Right cardiac atrium (tissue), 5 donors: ENCODE results near the gene SNX5. TPM values are rescaled to one million over a fixed set of nuclear protein-coding genes. Genes with fewer than 3 reads are reported as not detected.

Source experiments
- ATAC-seq, 2 donors: fragments of 200-7000 bp; cut with Tn5 transposase; one replicate each; pipeline versions ENCODE4 v1.8.0 to v1.9.1; 2020; ENCODE audit warnings: moderate library complexity in 2 of 2, mild to moderate bottlenecking in 1 of 2
- DNase-seq, 3 donors: peaks; one replicate each; pipeline ENCODE4 v3.0.0-alpha.2; 2020
- H3K27ac ChIP-seq: one replicate; pipeline ENCODE4 v1.5.1; 2013; ENCODE audit warnings: mild to moderate bottlenecking, low read length, control low read depth, moderate library complexity
- H3K27me3 ChIP-seq: one replicate; pipeline ENCODE4 v1.6.1; 2013; ENCODE audit not compliant: control insufficient read depth, insufficient read depth
- H3K4me1 ChIP-seq: one replicate; pipeline ENCODE4 v1.6.1; 2013; ENCODE audit warnings: low read length; ENCODE audit not compliant: control insufficient read depth, insufficient read depth
- H3K4me3 ChIP-seq: one replicate; pipeline ENCODE4 v1.5.1; 2013; ENCODE audit warnings: low read length, control low read depth
- H3K9me3 ChIP-seq: one replicate; pipeline ENCODE4 v1.6.1; 2013; ENCODE audit warnings: low read length; ENCODE audit not compliant: control insufficient read depth
- WGBS: extraction: QIAGEN DNeasy Blood & Tissue Kit; methylation state at CpG from one replicate; pipeline ENCODE4 v1.1.7; 2013; 5-methylcytosine and 5-hydroxymethylcytosine counted together
- intact Hi-C, 4 donors: fragments of 100-400 bp; cut with DNase I; formaldehyde crosslinking; loops; one replicate each; pipeline versions ENCODE4 v1.11.0 to v1.14.0; 2022 to 2023
- polyA plus RNA-seq: library from polyadenylated mRNA; stranded (reverse); fragments of 200-250 nt; gene quantifications from one replicate; pipeline ENCODE4 v1.2.3, GENCODE V29; 2013
- total RNA-seq, 4 donors: library from RNA; stranded (reverse); fragmentation: NEBNext Ultra II Directional; extraction: Animal tissue kit (Norgen Biotek cat#: 25700); gene quantifications; one replicate each; pipeline ENCODE4 v1.2.1, GENCODE V29; 2021
- donor health status: healthy with polysubstance abuse.
- donor health status: DM: no; HTN: yes; CAD: no.
- donor health status: DM: no; HTN: no; CAD: no.
- donor health status: DM: no; HTN: yes; CAD: no; lungs with severe emphysema.
- donor health status: DM: yes; HTN: yes; CAD: no.

SNX5 gene
- total and polyA plus RNA-seq, 5 donors = 46.7 to 53.9 (median 47.8) TPM

DNA sequence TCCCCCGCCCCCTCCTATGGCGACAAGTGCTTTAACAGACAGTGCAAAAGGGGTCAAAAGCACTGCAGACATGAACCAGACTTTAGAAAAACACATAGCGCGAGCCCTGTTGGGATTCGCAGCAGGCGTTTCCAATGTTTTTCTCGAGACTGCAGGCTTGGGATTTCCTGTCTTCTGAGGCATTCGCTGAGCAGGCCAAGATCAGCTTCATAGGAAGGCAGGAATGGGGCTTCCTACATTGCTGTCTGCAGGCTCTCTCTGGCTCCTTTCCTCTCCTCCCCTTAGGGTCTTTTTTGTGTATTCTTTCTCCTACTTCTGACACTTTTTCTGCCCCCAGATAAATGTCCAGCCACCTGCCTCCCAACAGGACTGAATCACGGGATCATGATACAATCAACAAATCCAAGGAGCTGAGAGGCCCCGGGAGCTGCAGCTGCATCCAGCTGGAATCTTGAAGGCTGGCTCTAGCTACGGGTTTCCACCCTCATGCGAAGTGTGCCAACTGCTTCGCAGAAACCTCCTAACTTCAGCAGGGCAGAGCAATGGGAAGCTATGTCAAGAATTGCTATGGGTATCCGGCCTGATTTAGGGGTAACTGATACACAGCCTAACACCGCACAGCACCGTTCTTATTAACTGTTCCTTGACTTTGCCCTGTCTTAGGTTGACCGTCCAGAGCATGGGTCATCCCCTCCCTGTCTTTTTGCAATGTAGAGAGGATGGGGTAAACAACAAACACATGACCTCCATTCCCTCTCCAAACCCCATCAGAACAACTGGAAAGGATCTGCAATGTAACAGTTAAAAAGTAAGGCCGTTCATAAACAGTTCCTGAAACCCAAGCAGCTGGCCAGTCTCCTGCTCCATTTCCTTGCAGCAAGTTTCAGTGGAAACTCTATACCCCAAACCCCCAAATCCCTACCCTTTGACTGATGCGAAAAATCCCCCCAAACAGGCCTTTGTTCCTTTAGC, 31.5 kb downstream of the SNX5 start:
- H3K4me1 ChIP-seq = no peaks in the 10 kb centered on the region
- H3K27ac ChIP-seq = peak overlapping the region; percentile 30
- peak; percentile 80 to 89 (median 81) for DNase-seq
- H3K27me3 ChIP-seq = no peaks in the 10 kb centered on the region
- H3K9me3 ChIP-seq = no peaks in the 10 kb centered on the region
- H3K4me3 ChIP-seq = no peak overlapping the region
- intact Hi-C loops = loop anchor here in 1 of 4 donors (10.0 kb wide), 1 partner anchor 432 kb away; no protein-coding TSS in a partner anchor
- peak; percentile 64 to 67 for ATAC-seq
- WGBS = 30% methylated on average over 19 of the region's 19 CpGs

DNA sequence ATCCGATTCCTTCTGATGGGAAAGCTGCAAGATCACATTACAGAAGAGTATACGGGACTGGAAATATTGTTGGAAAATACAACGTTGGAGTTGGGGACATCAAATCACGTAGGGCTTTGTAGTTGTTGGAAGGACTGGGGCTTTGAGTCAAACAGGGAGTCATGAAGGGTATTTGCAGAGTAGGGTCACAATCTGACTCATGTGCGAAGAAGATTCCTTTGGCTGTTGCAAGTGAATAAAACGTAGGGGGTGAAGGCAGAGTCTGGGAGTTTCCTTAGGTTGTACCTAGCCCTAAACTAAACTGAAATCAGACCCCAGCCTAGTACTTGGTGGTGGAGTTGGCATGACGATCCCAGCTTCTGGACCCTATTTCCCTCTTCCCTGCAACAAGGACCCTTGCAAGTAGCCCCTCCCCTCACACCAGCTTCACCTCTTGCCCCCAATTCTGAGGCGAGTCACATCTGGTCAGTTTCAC, 32.3 kb downstream of the SNX5 start:
- Histone ChIP-seq H3K4me3 (no peak overlapping the region), H3K9me3 (no peaks in the 10 kb centered on the region), H3K27ac (peak overlapping the region; percentile 30), H3K27me3 (no peaks in the 10 kb centered on the region), H3K4me1 (no peaks in the 10 kb centered on the region)
- intact Hi-C loops = loop anchor here in 1 of 4 donors (10.0 kb wide), 1 partner anchor 432 kb away; no protein-coding TSS in a partner anchor
- WGBS = 48% methylated on average over 8 of the region's 8 CpGs
- ATAC-seq (no peak), DNase-seq (no peak)

DNA sequence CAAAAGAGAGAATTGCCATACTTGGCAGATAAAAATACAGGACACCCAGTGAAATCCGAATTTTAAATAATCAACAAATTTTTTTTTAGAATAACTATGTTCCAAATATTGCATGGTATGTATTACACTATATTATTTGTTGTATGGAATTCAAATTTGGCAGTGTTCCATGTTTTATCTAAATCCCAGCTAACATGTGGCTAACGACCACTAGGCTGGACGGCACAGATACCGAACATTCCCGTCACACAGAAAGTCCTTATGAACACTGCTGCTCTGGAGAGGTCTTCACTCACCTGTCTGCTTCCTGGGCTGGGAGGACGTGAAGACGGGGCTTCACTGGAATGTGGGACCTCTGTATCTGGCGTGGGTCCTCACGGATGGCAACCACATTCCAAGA, 32.8 kb downstream of the SNX5 start:
- no peak overlapping the region for H3K27ac ChIP-seq
- intact Hi-C loops = loop anchor here in 1 of 4 donors (10.0 kb wide), 1 partner anchor 431 kb away; no protein-coding TSS in a partner anchor
- WGBS = 72% methylated on average over 9 of the region's 9 CpGs

GRCh38 chr20:17935186-17935585, 33.4 kb downstream of the SNX5 start:
- intact Hi-C loops = loop anchor here in 1 of 4 donors (10.0 kb wide), 1 partner anchor 430 kb away; no protein-coding TSS in a partner anchor
- no peaks in the 10 kb centered on the region for H3K27me3 ChIP-seq
- DNase-seq (no peak), ATAC-seq (no peak)
- H3K4me1 ChIP-seq = no peaks in the 10 kb centered on the region
- no peak overlapping the region for H3K27ac ChIP-seq
- H3K4me3 ChIP-seq = no peak overlapping the region
- WGBS = 88% methylated on average over 3 of the region's 3 CpGs
- H3K9me3 ChIP-seq = no peaks in the 10 kb centered on the region

More for the DNA sequence above, 32.8 kb downstream of the SNX5 start:
- H3K27me3 ChIP-seq = no peaks in the 10 kb centered on the region
- H3K4me1 ChIP-seq = no peaks in the 10 kb centered on the region
- DNase-seq = no peak
- ATAC-seq = no peak
- no peak overlapping the region for H3K4me3 ChIP-seq
- no peaks in the 10 kb centered on the region for H3K9me3 ChIP-seq

GRCh38 chr20:17934141-17934862, 34.3 kb downstream of the SNX5 start:
- DNase-seq = peak in 1 of 3 donors; percentile 46
- ATAC-seq = no peak
- WGBS = 70% methylated on average over 16 of the region's 16 CpGs
- intact Hi-C loops = loop anchor here in 1 of 4 donors (10.0 kb wide), 1 partner anchor 430 kb away; no protein-coding TSS in a partner anchor
- Histone ChIP-seq H3K9me3 (no peaks in the 10 kb centered on the region), H3K4me3 (no peak overlapping the region), H3K27me3 (no peaks in the 10 kb centered on the region), H3K27ac (no peak overlapping the region), H3K4me1 (no peaks in the 10 kb centered on the region)

- intact Hi-C loops = loop anchor here in 1 of 4 donors (10.0 kb wide), 1 partner anchor 429 kb away; no protein-coding TSS in a partner anchor
- ATAC-seq = no peak
- 77% methylated on average over 5 of the region's 5 CpGs for WGBS
- Histone ChIP-seq H3K9me3 (no peaks in the 10 kb centered on the region), H3K4me3 (no peak overlapping the region), H3K27ac (no peak overlapping the region), H3K4me1 (no peaks in the 10 kb centered on the region), H3K27me3 (no peaks in the 10 kb centered on the region)
- DNase-seq = no peak
Observed at GRCh38 chr20:17933711-17934110, 34.9 kb downstream of the SNX5 start.

DNA sequence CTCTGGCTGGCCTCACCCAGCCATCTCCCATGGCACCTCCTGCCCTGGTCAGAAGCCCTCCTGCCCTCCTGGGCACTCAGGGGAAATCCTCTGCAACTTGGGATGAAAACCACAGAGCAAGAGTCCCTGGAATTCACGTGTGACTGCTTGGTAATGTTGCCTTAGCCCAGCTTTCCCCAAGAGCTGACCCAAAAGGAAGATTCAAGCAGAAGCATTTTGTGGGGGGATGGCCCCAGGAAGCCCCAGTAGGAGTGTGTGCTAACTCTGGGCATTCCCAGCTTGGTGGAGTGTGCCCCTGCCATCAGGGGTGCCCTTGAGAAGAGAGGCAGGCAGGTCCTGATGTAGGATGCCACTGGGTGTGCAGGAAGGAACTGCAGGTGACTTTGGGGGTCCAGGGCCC, 35.5 kb downstream of the SNX5 start:
- ATAC-seq (no peak), DNase-seq (no peak)
- intact Hi-C loops = loop anchor here in 1 of 4 donors (10.0 kb wide), 1 partner anchor 428 kb away; no protein-coding TSS in a partner anchor
- H3K4me1 ChIP-seq = no peaks in the 10 kb centered on the region
- H3K27ac ChIP-seq = no peak overlapping the region
- 100% methylated on average over 1 of the region's 1 CpG for WGBS
- H3K27me3 ChIP-seq = no peaks in the 10 kb centered on the region
- H3K4me3 ChIP-seq = no peak overlapping the region
- no peaks in the 10 kb centered on the region for H3K9me3 ChIP-seq

DNA sequence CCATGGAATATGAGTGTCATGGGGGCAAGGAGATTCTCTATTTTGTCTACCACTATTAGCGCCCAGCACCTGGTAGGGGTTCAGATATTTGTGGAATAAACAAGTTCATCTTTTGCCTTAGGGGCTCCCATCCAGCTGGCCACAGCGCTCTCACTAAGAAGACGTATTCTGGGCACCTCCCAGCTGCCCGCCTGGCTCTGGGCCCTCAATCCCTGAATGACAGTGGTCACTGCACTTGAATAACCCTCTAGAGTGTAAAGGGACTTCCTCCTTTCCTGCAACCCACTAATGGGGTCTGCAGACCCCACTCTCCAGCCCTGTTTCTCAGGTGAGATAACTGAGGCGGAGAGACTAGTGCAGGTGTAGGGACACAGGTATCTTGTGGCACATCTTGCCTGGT, 36.2 kb downstream of the SNX5 start:
- H3K27ac ChIP-seq = no peak overlapping the region
- ATAC-seq (no peak), DNase-seq (no peak)
- H3K27me3 ChIP-seq = no peaks in the 10 kb centered on the region
- H3K4me1 ChIP-seq = no peaks in the 10 kb centered on the region
- 93% methylated on average over 5 of the region's 5 CpGs for WGBS
- no peak overlapping the region for H3K4me3 ChIP-seq
- H3K9me3 ChIP-seq = no peaks in the 10 kb centered on the region
- intact Hi-C loops = loop anchor here in 1 of 4 donors (10.0 kb wide), 1 partner anchor 428 kb away; no protein-coding TSS in a partner anchor

DNA sequence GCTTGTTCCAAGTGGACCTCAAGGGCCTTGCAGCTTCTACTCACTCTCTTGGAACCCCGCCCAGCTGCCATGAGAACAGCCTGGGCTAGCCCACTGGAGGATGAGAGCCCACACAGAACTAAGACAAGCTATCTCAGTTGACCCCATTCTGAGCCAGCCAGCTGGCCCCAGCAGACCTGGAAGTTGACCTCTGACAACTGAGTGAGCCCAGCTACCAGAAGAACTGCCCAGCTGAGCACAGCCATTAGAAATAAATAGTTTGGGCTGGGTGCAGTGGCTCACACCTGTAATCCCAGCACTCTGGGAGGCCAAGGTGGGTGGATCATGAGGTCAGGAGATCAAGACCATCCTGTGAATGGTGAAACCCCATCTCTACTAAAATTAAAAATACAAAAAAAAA, 37.1 kb downstream of the SNX5 start:
- Histone ChIP-seq H3K4me3 (no peak overlapping the region), H3K27me3 (no peaks in the 10 kb centered on the region), H3K27ac (no peak overlapping the region), H3K4me1 (no peaks in the 10 kb centered on the region), H3K9me3 (no peaks in the 10 kb centered on the region)
- 91% methylated on average over 1 of the region's 1 CpG for WGBS
- intact Hi-C loops = loop anchor here in 1 of 4 donors (10.0 kb wide), 1 partner anchor 427 kb away; no protein-coding TSS in a partner anchor
- ATAC-seq = no peak
- DNase-seq = no peak

DNA sequence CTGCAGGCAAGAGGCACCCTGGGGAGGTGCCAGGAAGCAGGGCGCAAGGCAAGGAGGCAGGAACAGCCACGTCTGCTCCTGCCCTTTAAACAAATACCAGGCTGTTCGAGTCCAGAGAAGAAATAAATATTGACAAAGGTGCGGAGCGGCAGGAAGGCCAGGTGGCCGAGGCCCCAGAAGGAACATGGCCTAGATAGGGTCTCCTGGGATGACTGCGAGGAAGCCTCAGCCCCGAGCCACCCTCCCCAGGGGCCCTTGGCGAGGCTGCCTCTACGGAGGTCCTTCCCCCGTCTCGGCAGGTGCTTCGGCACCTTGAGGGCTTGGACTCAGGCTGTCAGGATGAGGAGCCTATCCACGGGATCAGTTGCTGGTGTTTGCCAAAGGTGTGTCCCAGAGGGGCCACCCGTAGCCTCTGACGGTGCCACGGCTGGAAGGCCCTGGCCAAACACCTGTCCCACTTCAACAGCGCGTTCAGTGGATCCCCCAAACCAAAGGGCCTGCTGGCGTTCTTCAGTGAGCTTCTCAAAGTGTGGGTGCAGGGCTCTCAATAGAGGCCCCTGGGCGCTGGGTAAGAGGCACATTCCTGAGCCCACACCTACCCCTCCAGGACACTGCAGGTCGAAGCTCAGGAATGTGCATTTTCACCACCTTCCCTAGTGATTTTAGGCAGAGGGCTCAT, 39.8 kb downstream of the SNX5 start:
- ATAC-seq (peak in 1 of 2 donors; percentile 11), DNase-seq (no peak)
- intact Hi-C loops = no loop called here
- H3K27ac ChIP-seq = no peak overlapping the region
- WGBS = 87% methylated on average over 22 of the region's 22 CpGs
- H3K4me3 ChIP-seq = no peak overlapping the region
- no peaks in the 10 kb centered on the region for H3K9me3 ChIP-seq
- no peaks in the 10 kb centered on the region for H3K27me3 ChIP-seq
- peaks cover 3% of the 10 kb centered on the region for H3K4me1 ChIP-seq
